HG03139 (cell line): ENCODE measurements around the gene NUMA1.

Source experiments
- ATAC-seq: cut with Tn5 transposase; IDR thresholded peaks from one replicate; pipeline ENCODE4 v1.9.1; 2021; ENCODE audit not compliant: unreplicated experiment

Gene NUMA1

DNA sequence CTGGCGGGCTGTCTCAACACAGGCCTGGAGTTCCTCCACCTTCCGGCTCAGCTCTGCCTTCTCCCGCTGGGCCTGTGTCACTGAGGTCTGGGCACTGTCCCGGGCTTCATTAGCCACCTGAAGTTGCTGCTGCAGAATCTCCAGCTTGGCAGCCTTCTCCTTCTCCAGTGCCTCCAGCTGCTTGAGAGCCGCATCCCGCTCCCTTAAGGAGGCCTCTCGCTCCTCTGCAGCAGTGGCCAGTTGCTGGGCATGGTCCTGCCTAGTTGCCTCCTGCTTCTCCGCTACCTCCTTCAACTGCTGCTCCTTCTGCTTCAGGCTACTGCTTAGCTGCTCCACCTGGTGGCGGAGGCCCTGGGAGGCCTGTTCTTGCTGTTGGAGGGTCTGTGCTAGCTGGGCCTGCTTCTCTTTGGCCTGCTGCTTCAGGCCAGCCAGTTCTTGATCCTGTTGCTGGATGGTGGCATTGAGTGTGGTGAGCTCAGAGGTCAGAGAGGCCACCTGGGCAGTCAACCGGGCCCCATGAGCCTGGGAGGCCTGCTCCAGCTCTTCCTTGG is 64.8 kb downstream of the NUMA1 start:
- ATAC-seq: no peak

DNA sequence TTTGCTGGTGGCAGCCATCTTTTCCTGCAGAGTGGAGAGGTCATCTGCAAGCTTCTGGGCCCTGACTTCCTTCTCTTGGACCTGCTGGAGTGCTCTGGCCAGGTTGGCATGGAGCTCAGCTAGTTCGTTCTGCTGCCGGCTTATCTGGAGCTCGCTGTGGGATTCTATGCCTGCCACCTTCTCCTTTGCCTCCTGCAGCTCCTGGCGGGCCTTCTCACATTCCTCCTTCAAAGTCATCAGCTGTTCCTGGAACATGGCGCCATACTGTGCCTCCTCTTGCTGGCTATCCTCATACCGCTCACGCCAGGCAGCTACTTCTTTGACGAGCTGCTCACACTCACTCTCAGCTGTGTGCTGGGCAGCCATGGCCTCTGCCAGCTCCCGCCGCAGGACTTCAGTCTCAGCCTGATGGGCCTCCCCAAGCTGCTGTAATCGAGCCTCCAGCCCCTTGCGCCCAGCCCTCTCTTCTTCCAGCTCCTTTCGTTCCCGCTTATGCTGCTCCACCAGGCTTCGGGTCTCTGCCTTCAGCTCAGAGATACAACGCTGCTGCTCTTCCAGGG is 65.5 kb downstream of the NUMA1 start:
- ATAC-seq: no peak

- no peak for ATAC-seq
Observed at GRCh38 chr11:72013765-72014711, 66.3 kb downstream of the NUMA1 start.

- ATAC-seq: no peak
Observed at GRCh38 chr11:72012897-72013721, 67.2 kb downstream of the NUMA1 start.

GRCh38 chr11:72012091-72012630 is 68.2 kb downstream of the NUMA1 start:
- no peak for ATAC-seq

GRCh38 chr11:72010529-72011233 is 69.7 kb downstream of the NUMA1 start:
- ATAC-seq: no peak

- no peak for ATAC-seq
Observed at GRCh38 chr11:72009156-72009555, 71.2 kb downstream of the NUMA1 start.

GRCh38 chr11:72008728-72009127 is 71.6 kb downstream of the NUMA1 start:
- ATAC-seq: no peak

DNA sequence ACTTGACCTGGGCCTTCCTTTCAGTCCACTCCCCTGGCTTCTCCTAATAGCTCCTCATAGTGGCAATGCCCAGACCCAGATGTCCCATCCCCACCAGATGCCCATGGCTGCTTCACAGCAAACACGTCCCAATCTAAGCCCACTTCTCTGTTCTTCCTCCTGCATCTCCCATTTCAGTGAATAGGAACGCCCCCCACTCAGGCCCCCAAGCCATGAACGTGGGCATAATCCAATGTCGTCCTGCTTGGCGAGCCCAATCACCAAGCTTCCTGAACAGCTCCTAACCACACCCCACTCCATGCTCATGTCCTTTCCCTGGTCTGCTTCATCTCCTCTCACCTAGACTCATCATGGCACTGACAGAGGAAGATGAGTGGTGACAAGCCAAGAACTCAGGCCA is 72.8 kb downstream of the NUMA1 start:
- no peak for ATAC-seq

DNA sequence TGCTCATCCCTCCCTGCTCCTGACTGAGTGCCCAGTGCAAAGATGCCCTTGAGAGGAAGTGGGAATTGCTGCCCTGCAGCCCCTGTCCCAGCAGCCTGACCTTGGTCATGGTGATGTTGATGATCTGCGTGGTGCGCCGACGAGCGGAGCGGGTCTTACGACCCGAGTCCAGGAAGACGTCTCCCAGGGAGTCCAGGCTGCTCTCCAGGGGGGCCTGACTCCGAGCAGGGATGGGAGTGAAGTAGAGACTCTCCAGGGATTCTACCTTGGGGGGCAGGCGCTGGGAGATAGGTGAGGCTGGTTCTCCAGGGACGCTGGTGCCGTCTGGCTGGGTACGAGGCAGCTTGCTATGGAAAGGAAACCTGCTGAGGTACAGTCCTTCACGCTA is 73.3 kb downstream of the NUMA1 start:
- no peak for ATAC-seq

DNA sequence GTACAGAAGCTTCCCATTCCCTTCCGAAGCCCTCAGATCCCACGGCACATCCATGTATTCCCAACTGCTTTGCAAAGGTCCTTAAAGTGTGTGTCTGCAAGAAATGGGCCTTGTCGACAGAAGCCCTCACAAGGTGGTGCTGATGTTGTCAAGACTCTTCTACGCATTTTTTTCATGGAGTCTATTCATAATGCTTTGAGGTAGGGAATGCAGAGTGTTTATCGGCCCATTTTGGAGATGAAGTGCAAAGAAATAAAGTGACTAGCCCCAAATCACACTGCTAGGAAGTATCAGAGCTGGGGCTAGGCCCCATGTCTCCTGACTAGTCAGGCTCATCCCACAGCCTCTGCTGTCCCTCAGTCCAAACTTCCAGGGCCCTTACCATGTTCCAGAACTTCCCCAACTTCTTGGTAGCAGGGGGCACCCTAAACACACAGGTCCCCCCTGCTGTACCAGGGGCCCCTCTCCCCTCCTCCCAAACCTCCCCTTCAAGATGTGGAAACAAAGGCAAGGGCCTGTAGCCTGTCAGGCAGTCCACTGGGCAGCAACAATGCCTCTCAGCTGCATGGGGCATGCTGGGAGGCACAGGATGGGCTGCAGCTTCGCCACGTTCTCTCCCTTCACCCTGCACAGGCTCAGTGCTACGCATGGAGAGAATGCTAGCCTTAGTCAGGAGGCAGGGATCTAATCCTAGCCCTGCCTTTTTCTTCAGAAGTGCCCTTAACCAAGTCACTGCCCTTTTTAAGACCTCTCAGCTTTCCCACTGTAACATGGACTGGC is 73.8 kb downstream of the NUMA1 start:
- ATAC-seq: no peak

DNA sequence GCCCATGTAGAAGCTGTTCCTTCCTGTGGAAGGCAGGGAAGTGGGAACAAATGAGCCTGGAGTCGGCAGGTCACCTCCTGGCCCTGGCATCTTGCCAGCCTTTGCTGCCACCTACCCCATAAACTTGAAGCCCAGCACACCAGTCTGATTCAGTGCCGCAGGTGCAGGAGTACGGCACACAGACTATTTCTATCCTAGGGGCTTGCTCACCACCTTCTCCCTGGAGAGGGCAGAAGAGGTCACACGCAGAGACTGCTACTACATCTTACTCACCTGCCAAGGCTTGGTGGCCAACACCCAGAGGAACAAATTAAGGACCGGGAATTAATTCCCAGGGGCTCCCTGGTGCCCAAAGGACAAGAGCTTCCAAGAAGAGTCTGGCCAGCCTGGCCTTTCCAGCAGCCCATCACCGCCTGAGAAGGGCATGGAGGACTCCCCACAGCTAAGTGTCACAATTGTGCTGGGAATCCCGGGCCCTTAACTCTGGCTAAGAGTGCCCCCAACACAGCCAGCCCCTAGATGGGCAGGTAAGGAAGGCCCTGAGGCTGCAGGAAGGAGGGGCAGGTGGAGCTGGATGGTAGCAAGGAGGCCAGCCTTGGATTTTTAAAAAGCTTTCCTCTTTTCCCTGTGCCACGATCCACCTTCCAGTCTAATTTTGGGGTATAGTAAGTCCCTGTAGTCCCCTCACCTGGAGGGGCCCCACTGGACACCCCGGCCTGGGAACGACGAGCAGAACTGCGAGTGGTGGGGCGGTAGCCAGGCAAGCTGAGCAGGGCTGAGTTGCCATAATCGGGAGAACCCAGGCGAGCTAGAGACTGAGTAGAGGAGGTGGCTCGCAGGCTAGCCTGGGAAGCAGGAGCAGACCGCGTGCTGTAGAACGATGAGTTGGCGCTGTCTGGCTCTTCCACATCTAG is 74.7 kb downstream of the NUMA1 start:
- ATAC-seq: no peak

DNA sequence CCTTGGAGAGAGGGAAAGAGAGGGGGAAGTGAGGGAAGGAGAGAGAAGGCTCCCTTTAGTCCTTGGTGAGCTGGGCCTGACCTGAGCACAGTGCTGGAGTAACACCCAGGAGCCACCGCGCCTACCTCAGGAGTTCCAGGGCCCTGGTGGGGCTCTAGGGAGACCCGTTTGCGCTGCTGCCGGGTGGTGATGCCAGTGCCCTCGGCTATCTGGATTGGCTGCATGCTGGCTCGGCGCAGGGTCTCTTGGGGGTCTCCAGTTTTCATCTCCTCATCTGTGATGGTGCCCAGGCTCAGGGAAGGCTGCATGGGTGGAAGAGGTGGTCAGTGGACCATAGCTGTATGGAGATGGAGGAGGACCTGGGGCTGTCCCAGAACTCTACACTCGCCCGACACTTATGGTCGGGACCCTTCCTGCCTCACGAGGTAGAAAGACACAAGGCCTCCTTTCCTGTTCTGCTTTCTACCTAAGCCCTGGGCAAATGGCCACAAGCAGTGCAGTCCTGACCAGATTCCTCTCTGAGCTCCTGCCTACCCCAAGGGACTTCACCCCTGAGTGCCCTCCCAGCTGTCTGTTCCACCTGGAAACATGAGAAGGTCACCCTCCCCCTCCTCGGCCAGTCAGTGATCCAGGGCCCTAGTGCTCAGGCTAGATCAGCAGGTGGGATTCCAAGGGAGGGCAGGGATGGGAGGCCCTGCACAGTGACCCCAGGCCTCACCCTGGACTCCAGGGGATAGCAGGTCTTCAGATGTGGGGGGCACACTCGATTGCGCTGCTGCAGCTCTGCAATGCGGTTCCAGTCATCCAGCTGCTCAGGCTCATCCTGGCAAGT is 75.6 kb downstream of the NUMA1 start:
- no peak for ATAC-seq

- ATAC-seq: no peak
Observed at GRCh38 chr11:72003776-72004171, 76.6 kb downstream of the NUMA1 start.

DNA sequence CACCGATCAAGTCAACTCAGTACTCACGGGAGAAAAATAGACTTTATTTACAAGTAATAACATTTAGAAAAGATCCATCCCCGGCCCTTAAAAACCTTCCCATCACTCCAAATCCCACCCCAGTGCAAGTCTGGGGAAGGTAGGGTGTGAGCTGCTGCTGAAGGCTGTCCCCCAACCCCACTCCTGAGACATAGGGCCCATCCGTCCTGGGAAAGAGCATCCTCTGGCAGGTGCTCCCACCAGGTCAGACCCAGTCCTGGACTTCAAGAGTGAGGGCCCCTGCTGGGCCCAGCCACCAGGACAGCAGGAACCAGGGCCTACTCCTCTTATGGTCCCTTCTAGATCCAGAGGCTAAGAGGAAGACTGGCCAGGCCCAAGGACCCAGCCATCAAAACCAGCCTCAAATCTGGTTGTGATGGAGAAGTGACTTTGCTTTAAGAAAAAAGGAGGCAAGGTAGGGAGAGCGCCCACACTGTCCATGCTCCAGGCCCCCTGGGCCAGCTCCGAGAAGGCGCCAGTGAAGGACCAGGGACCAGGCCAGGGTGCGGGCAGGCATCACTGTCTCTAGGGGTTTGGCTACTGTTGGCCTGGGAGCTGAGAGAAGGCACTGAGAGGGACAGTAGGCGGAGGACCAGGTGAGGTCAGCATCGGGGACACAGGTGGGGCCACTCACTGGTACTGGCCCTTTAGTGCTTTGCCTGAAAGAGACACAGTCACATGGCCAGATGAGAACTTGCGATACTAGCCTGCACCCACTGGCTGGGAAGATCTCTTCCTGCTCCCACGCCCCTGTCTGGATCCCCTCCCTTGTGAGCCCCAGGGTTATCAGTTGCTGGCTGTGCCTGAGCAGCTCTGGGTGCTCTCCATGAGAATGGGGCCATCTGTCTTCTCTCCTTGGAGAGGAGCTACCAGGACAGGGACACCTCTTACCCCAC is 77.2 kb downstream of the NUMA1 start:
- ATAC-seq: no peak

DNA sequence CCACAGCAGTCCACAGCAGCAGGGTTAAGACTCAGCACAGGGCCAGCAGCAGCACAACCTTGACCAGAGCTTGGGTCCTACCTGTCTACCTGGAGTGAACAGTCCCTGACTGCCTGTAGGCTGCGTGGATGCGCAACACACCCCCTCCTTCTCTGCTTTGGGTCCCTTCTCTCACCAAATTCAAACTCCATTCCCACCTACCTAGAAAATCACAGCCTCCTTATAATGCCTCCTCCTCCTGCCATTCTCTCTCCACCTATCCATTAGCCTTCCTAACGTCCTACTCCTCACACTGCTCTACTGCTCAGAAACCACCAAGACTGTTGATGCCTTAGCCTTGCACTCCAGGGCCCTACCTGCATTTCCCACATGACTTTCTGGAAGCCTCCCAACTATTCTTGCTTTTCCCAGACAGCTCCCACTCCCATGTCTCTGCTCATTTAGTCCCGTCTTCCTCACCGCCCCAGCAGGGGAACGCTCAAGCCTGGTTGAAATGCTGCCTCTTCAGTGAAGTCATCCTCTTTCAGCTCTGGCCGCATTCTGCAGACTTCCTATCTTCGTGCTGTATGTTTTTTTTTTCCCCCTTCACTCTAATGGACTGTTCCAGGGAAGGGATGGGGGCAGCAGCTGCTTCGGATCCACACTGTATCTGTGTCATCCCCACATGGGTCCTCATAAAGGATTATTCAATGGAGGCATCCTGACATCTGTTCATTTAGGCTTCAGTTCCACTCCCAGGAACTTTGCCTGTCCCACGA is 78.3 kb downstream of the NUMA1 start:
- no peak for ATAC-seq
